Parathyroid adenoma (tissue), 2 donors: ENCODE data around the gene TMEM44.

Experiments used
- H2AFZ ChIP-seq: fragments of 300-600 bp; sonication (generic); one replicate; pipeline ENCODE4 v1.7.0; 2017; ENCODE audit warnings: antibody characterized with exemption, mild to moderate bottlenecking
- H3K27ac ChIP-seq: fragments of 300-600 bp; sonication (generic); one replicate; pipeline ENCODE4 v1.7.0; 2017
- H3K27me3 ChIP-seq: fragments of 300-600 bp; sonication (generic); one replicate; pipeline ENCODE4 v1.7.0; 2017; ENCODE audit warnings: low read length; ENCODE audit not compliant: control insufficient read depth, insufficient read depth
- H3K36me3 ChIP-seq: fragments of 300-600 bp; sonication (generic); one replicate; pipeline ENCODE4 v1.7.0; 2017; ENCODE audit warnings: low read length; ENCODE audit not compliant: control insufficient read depth, insufficient read depth
- H3K4me1 ChIP-seq: fragments of 300-600 bp; sonication (generic); one replicate; pipeline ENCODE4 v1.7.0; 2017; ENCODE audit warnings: control low read depth
- H3K4me2 ChIP-seq: fragments of 300-600 bp; sonication (generic); one replicate; pipeline ENCODE4 v1.7.0; 2017; ENCODE audit warnings: low read length
- H3K4me3 ChIP-seq: fragments of 300-600 bp; sonication (generic); one replicate; pipeline ENCODE4 v1.7.0; 2017; ENCODE audit warnings: low read depth, low read length
- H3K79me2 ChIP-seq: fragments of 300-600 bp; sonication (generic); one replicate; pipeline ENCODE4 v1.7.0; 2017; ENCODE audit warnings: control low read depth
- H3K9ac ChIP-seq: fragments of 300-600 bp; sonication (generic); one replicate; pipeline ENCODE4 v1.7.0; 2017; ENCODE audit warnings: mild to moderate bottlenecking
- H3K9me3 ChIP-seq: fragments of 300-600 bp; sonication (generic); one replicate; pipeline ENCODE4 v1.7.0; 2017; ENCODE audit warnings: low read length; ENCODE audit not compliant: control insufficient read depth
- CTCF ChIP-seq: fragments of 300-600 bp; sonication (generic); IDR thresholded peaks from one replicate; pipeline ENCODE4 v1.7.0; 2017; ENCODE audit warnings: antibody characterized with exemption, mild to moderate bottlenecking
- donor health status: primary hyperparathyroidism.

Gene TMEM44

GRCh38 chr3:194621947-194622346 is 11.3 kb downstream of the TMEM44 start:
- Histone ChIP-seq H3K4me1 (no peaks in the 10 kb centered on the region), H3K4me2 (no peak overlapping the region), H3K36me3 (no peaks in the 10 kb centered on the region), H3K79me2 (no peaks in the 10 kb centered on the region), H3K27me3 (no peaks in the 10 kb centered on the region), H3K9ac (no peak overlapping the region), H2AFZ (no peak overlapping the region), H3K9me3 (no peaks in the 10 kb centered on the region), H3K27ac (no peak overlapping the region), H3K4me3 (no peak overlapping the region)
- no peak for TF ChIP-seq CTCF

DNA sequence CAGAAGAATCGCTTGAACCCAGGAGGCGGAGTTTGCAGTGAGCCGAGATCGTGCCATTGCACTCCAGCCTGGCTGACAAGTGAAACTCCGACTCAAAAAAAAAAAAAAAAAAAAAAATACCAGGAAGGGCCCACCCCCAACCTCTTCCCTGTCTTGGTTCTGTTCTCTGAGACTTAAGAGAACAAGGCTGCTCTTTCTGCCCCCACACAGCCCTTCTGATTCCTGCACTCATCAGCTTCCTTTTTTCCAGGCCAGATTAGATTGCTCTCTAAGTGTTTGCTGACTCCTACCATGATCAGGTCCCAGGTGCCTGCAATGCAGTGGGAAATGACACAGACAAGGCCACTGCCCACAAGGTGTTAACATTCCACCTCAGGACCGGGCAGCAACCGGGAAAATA is 13.0 kb downstream of the TMEM44 start:
- H3K79me2 ChIP-seq, result no peaks in the 10 kb centered on the region
- H3K27me3 ChIP-seq, result no peaks in the 10 kb centered on the region
- H3K9ac ChIP-seq, result no peak overlapping the region
- no peak overlapping the region for H3K27ac ChIP-seq
- no peaks in the 10 kb centered on the region for H3K4me1 ChIP-seq
- no peak overlapping the region for H2AFZ ChIP-seq
- H3K9me3 ChIP-seq, result no peaks in the 10 kb centered on the region
- no peak overlapping the region for H3K4me2 ChIP-seq
- no peak for TF ChIP-seq CTCF
- H3K36me3 ChIP-seq, result no peaks in the 10 kb centered on the region
- H3K4me3 ChIP-seq, result no peak overlapping the region

- H3K4me1 ChIP-seq, result no peaks in the 10 kb centered on the region
- no peak for TF ChIP-seq CTCF
- H3K4me3 ChIP-seq, result no peak overlapping the region
- no peak overlapping the region for H3K9ac ChIP-seq
- no peak overlapping the region for H3K27ac ChIP-seq
- H3K9me3 ChIP-seq, result no peaks in the 10 kb centered on the region
- no peak overlapping the region for H2AFZ ChIP-seq
- no peak overlapping the region for H3K4me2 ChIP-seq
- H3K36me3 ChIP-seq, result no peaks in the 10 kb centered on the region
- no peaks in the 10 kb centered on the region for H3K27me3 ChIP-seq
- no peaks in the 10 kb centered on the region for H3K79me2 ChIP-seq
Observed at GRCh38 chr3:194619741-194620140, 13.5 kb downstream of the TMEM44 start.

DNA sequence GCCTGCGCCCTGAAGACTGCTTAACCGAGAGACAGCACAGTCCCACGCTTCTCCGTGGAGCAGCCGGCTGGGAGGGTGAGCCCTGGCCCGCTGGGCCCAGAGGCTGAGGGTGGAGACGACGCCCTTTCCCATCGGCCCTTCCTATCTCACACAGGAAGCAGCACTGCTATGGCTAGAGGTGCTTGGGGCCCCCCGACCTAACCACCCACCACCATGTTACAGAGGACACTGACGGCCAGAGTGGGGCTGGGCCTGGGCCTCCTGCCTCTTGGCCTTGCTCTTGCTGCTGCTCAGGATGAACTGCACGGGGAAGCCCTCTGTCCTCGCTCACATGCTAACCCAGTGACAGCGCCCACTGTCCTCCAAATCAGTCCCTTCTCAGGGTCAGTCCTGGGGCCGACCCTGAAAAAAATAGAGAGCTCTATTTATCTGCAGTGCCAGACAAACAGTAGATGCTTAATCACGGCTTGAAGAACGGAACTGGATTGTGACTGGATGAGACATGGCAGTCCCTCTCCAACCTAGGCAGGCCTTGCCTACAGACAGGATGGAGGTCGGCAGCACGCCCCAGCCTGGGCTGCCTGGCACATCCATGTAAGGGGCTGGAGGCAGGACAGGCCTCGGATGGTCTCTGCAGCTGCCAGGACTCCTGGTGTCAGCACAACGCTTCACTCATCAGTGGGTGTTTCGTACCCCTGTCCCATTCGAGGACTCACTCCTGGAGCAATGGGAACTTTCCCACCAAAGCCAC is 14.2 kb downstream of the TMEM44 start:
- no peak for TF ChIP-seq CTCF
- no peak overlapping the region for H2AFZ ChIP-seq
- no peaks in the 10 kb centered on the region for H3K79me2 ChIP-seq
- H3K36me3 ChIP-seq, result no peaks in the 10 kb centered on the region
- no peaks in the 10 kb centered on the region for H3K27me3 ChIP-seq
- H3K9ac ChIP-seq, result no peak overlapping the region
- H3K4me3 ChIP-seq, result no peak overlapping the region
- H3K9me3 ChIP-seq, result no peaks in the 10 kb centered on the region
- no peaks in the 10 kb centered on the region for H3K4me1 ChIP-seq
- no peak overlapping the region for H3K27ac ChIP-seq
- no peak overlapping the region for H3K4me2 ChIP-seq

DNA sequence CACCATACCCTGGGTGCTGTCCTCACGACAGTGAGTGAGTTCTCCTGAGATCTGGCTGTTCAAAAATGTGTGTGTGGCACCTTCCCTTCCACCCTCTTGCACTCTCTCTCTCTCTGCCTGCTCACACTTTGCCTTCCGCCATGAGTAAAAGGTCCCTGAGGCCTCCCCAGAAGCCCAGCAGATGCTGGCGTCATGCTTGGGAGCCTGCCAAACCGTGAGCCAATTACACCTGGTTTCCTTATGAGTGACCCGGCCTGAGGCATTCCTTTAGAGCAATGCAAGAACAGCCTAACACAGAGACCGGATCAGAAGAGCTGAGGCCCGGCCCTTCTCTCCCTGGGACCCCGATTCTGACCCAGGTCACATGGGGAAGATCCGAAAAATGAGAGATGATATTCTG is 15.4 kb downstream of the TMEM44 start:
- Histone ChIP-seq H3K27ac (no peak overlapping the region), H3K4me2 (no peak overlapping the region), H3K79me2 (no peaks in the 10 kb centered on the region), H2AFZ (no peak overlapping the region), H3K4me1 (no peaks in the 10 kb centered on the region), H3K9me3 (no peaks in the 10 kb centered on the region), H3K27me3 (no peaks in the 10 kb centered on the region), H3K4me3 (no peak overlapping the region), H3K9ac (no peak overlapping the region), H3K36me3 (no peaks in the 10 kb centered on the region)
- TF ChIP-seq CTCF, result no peak
